ENCODE data around the gene RBM47.
"Not testable (repeated sequence)": the region's sequence is repeated elsewhere in the genome, so short reads cannot be mapped to it uniquely, and the experiment has no call there.

The RBM47 gene

GRCh38 chr4:40526741-40527140 lies 102.9 kb downstream of the RBM47 start:
- no peak for DNase-seq (ENCODE audit: low read depth)

- DNase-seq (ENCODE audit: low read depth) = peak; percentile 83
Observed at GRCh38 chr4:40525752-40526598, 103.7 kb downstream of the RBM47 start.

GRCh38 chr4:40524366-40525041 lies 105.2 kb downstream of the RBM47 start:
- no peak for DNase-seq (ENCODE audit: low read depth)

GRCh38 chr4:40523581-40523980 lies 106.1 kb downstream of the RBM47 start:
- no peak for DNase-seq (ENCODE audit: low read depth)

GRCh38 chr4:40521957-40522356 lies 107.7 kb downstream of the RBM47 start:
- DNase-seq (ENCODE audit: low read depth) = no peak

GRCh38 chr4:40520533-40520932 lies 109.1 kb downstream of the RBM47 start:
- no peak for DNase-seq (ENCODE audit: low read depth)

GRCh38 chr4:40517081-40517480 lies 112.6 kb downstream of the RBM47 start:
- not testable (repeated sequence) for DNase-seq (ENCODE audit: low read depth)

GRCh38 chr4:40516651-40517050 lies 113.0 kb downstream of the RBM47 start:
- DNase-seq (ENCODE audit: low read depth) = no peak

GRCh38 chr4:40515398-40516293 lies 114.0 kb downstream of the RBM47 start:
- DNase-seq (ENCODE audit: low read depth) = no peak

GRCh38 chr4:40515037-40515397 lies 114.6 kb downstream of the RBM47 start:
- no peak for DNase-seq (ENCODE audit: low read depth)

- DNase-seq (ENCODE audit: low read depth) = no peak
Observed at GRCh38 chr4:40514497-40514951, 115.1 kb downstream of the RBM47 start.

- DNase-seq (ENCODE audit: low read depth) = no peak
Observed at GRCh38 chr4:40511036-40511614, 118.5 kb downstream of the RBM47 start.

GRCh38 chr4:40507977-40508376 lies 121.7 kb downstream of the RBM47 start:
- no peak for DNase-seq (ENCODE audit: low read depth)

GRCh38 chr4:40506492-40506891 lies 123.2 kb downstream of the RBM47 start:
- DNase-seq (ENCODE audit: low read depth) = no peak

- DNase-seq (ENCODE audit: low read depth) = no peak
Observed at GRCh38 chr4:40506066-40506465, 123.6 kb downstream of the RBM47 start.

GRCh38 chr4:40502934-40503333 lies 126.7 kb downstream of the RBM47 start:
- DNase-seq (ENCODE audit: low read depth) = no peak

GRCh38 chr4:40502220-40502619 lies 127.4 kb downstream of the RBM47 start:
- DNase-seq (ENCODE audit: low read depth) = no peak

- no peak for DNase-seq (ENCODE audit: low read depth)
Observed at GRCh38 chr4:40500781-40501180, 128.9 kb downstream of the RBM47 start.

- no peak for DNase-seq (ENCODE audit: low read depth)
Observed at GRCh38 chr4:40493160-40493559, 136.5 kb downstream of the RBM47 start.

GRCh38 chr4:40492691-40493090 lies 137.0 kb downstream of the RBM47 start:
- DNase-seq (ENCODE audit: low read depth) = no peak

- no peak for DNase-seq (ENCODE audit: low read depth)
Observed at GRCh38 chr4:40490481-40490880, 139.2 kb downstream of the RBM47 start.

- no peak for DNase-seq (ENCODE audit: low read depth)
Observed at GRCh38 chr4:40489961-40490360, 139.7 kb downstream of the RBM47 start.

Measured in GM04504 (cell line).